Peyer's patch (tissue), 4 donors: ENCODE data around the gene NOG. TPM values are rescaled to one million over a fixed set of nuclear protein-coding genes. Genes with fewer than 3 reads are reported as not detected.

ENCODE experiments used
- DNase-seq, 3 donors: peaks; one replicate each; pipeline ENCODE4 v3.0.0-alpha.2; 2017 to 2019
- H3K27ac ChIP-seq, 4 donors: fragments of 200-600 bp; sonication (generic); one replicate each; pipeline ENCODE4 v1.5.1; 2016 to 2019
- H3K27me3 ChIP-seq, 2 donors: fragments of 200-600 bp; sonication (generic); one replicate each; pipeline ENCODE4 v1.5.1; 2019
- H3K36me3 ChIP-seq, 3 donors: fragments of 200-600 bp; sonication (generic); one replicate each; pipeline ENCODE4 v1.5.1; 2016 to 2019
- H3K4me1 ChIP-seq, 4 donors: fragments of 200-600 bp; sonication (generic); one replicate each; pipeline ENCODE4 v1.5.1; 2016 to 2019
- H3K4me3 ChIP-seq, 4 donors: fragments of 200-600 bp; sonication (generic); 1 replicate in 3 of 4; 2 replicates in 1 of 4; pipeline ENCODE4 v1.5.1; 2016 to 2019; ENCODE audit warnings: mild to moderate bottlenecking in 1 of 4
- H3K9me3 ChIP-seq, 4 donors: fragments of 200-600 bp; sonication (generic); one replicate each; pipeline ENCODE4 v1.5.1; 2016 to 2019; ENCODE audit warnings: mild to moderate bottlenecking in 1 of 4
- CTCF ChIP-seq, 6 experiments: fragments of 450-650 bp in 4 of 6; fragments of 200-600 bp in 2 of 6; sonication (generic) in 1 of 6; IDR thresholded peaks; one replicate each; pipeline ENCODE4 v1.5.1; 2017 to 2019; ENCODE audit warnings: antibody characterized with exemption in 6 of 6, mild to moderate bottlenecking in 3 of 6, moderate library complexity in 1 of 6
- POLR2A ChIP-seq, 2 donors: fragments of 450-650 bp; IDR thresholded peaks; one replicate each; pipeline ENCODE4 v1.5.1; 2017; ENCODE audit warnings: antibody characterized with exemption in 2 of 2, mild to moderate bottlenecking in 2 of 2, moderate library complexity in 2 of 2
- total RNA-seq, 4 donors: library from RNA; depleted of rRNA; stranded (reverse); fragments of >200 nt; gene quantifications; one replicate each; pipeline ENCODE4 v1.1.0, GENCODE V29; 2016

The NOG gene
- total RNA-seq, 4 donors from 2014 or later, result 0.40 TPM; not detected in 3

GRCh38 chr17:56581635-56582627 is 11.6 kb upstream of the NOG start:
- H3K27ac ChIP-seq, result no peak overlapping the region
- no peak for TF ChIP-seq POLR2A (IDR thresholded peaks at IDR 0.05)
- no peak for TF ChIP-seq CTCF (IDR thresholded peaks at IDR 0.05)
- no peak for DNase-seq
- H3K4me1 ChIP-seq, result no peaks in the 10 kb centered on the region
- no peak overlapping the region for H3K4me3 ChIP-seq
- H3K27me3 ChIP-seq, result no peaks in the 10 kb centered on the region
- H3K36me3 ChIP-seq, result no peaks in the 10 kb centered on the region
- no peaks in the 10 kb centered on the region for H3K9me3 ChIP-seq

- Histone ChIP-seq H3K27ac (no peak overlapping the region), H3K27me3 (no peaks in the 10 kb centered on the region)
These were observed 9.7 kb upstream of the NOG start for GRCh38 chr17:56583772-56584171.

GRCh38 chr17:56587298-56587697 is 6.2 kb upstream of the NOG start:
- H3K27ac ChIP-seq, result no peak overlapping the region
- H3K9me3 ChIP-seq, result no peaks in the 10 kb centered on the region
- peaks cover 0 to 2% (median under 1%) of the 10 kb centered on the region in 4 donors for H3K4me1 ChIP-seq
- TF ChIP-seq CTCF (IDR thresholded peaks at IDR 0.05) (no peak), POLR2A (IDR thresholded peaks at IDR 0.05) (no peak)
- no peak overlapping the region for H3K4me3 ChIP-seq
- H3K36me3 ChIP-seq, result no peaks in the 10 kb centered on the region
- H3K27me3 ChIP-seq, result no peaks in the 10 kb centered on the region
- DNase-seq, result no peak

More at GRCh38 chr17:56583772-56584171, 9.7 kb upstream of the NOG start:
- no peaks in the 10 kb centered on the region for H3K4me1 ChIP-seq
- no peaks in the 10 kb centered on the region for H3K36me3 ChIP-seq
- DNase-seq, result no peak
- no peak for TF ChIP-seq CTCF (IDR thresholded peaks at IDR 0.05)
- no peak for TF ChIP-seq POLR2A (IDR thresholded peaks at IDR 0.05)
- no peak overlapping the region for H3K4me3 ChIP-seq
- no peaks in the 10 kb centered on the region for H3K9me3 ChIP-seq

GRCh38 chr17:56592487-56593085 is 913 bp upstream of the NOG start:
- Histone ChIP-seq H3K27ac (no peak overlapping the region), H3K4me1 (peaks cover 0 to 46% (median 25%) of the 10 kb centered on the region in 4 donors), H3K4me3 (peak overlapping the region; percentile 29 to 59 (median 50)), H3K27me3 (peaks cover 0 to 20% of the 10 kb centered on the region in 2 donors), H3K9me3 (no peaks in the 10 kb centered on the region), H3K36me3 (no peaks in the 10 kb centered on the region)
- TF ChIP-seq CTCF (IDR thresholded peaks at IDR 0.05), result peak; percentile 69 to 93 (median 87)
- TF ChIP-seq POLR2A (IDR thresholded peaks at IDR 0.05), result no peak
- DNase-seq, result peak in 2 of 3 donors; percentile 62 to 66

- Histone ChIP-seq H3K27ac (peak overlapping the region in 1 of 4 donors; percentile 33), H3K4me3 (peak overlapping the region; percentile 29 to 59 (median 50)), H3K27me3 (peaks cover 0 to 24% of the 10 kb centered on the region in 2 donors), H3K4me1 (peaks cover 0 to 51% (median 28%) of the 10 kb centered on the region in 4 donors), H3K9me3 (no peaks in the 10 kb centered on the region), H3K36me3 (no peaks in the 10 kb centered on the region)
- no peak for DNase-seq
- TF ChIP-seq POLR2A (IDR thresholded peaks at IDR 0.05) (no peak), CTCF (IDR thresholded peaks at IDR 0.05) (no peak)
These were observed 333 bp upstream of the NOG start for GRCh38 chr17:56593086-56593645.
